HG02623 (cell line): ENCODE measurements around the gene STARD9.
"Not testable (repeated sequence)": the region's sequence is repeated elsewhere in the genome, so short reads cannot be mapped to it uniquely, and the experiment has no call there.

ENCODE experiments used
- ATAC-seq: cut with Tn5 transposase; IDR thresholded peaks from one replicate; pipeline ENCODE4 v1.9.1; 2021; ENCODE audit warnings: moderate library complexity; ENCODE audit not compliant: unreplicated experiment

The STARD9 gene

DNA sequence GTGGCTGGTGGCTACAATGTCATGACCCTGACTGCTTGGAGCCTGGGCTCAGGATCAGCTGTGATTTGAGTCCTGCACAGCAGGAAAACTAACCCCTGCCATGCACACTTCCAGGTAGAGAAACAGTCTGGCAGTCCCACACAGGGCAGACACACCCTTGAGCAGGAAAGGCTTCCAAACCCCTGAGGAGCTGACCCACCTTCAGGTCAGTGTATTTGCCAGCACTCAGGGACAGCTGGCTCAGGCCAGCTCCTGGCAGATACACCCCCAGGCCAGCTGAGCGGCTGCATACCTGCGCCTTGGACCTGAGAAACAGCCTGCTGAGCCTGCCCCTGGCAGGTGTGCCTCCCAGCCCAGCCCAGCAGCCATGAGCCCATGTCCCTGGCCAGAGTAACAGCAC lies 183.7 kb downstream of the STARD9 start:
- ATAC-seq: no peak

GRCh38 chr15:42760759-42761158 lies 185.4 kb downstream of the STARD9 start:
- ATAC-seq: no peak

DNA sequence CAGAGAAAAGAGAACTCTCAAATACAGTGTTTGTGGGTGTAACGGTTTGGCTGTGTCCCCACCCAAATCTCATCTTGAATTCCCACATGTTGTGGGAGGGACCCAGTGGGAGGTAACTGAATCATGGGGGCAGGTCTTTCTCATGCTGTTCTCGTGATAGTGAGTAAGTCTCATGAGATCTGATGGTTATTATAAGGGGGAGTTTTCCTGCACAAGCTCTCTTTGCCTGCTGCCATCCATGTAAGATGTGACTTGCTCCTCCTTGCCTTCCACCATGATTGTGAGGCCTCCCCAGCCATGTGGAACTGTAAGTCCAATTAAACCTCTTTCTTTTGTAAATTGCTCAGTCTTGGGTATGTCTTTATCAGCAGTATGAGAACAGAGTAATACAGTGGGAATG lies 186.4 kb downstream of the STARD9 start:
- not testable (repeated sequence) for ATAC-seq

- ATAC-seq: not testable (repeated sequence)
Observed at GRCh38 chr15:42764154-42764731, 188.8 kb downstream of the STARD9 start.

DNA sequence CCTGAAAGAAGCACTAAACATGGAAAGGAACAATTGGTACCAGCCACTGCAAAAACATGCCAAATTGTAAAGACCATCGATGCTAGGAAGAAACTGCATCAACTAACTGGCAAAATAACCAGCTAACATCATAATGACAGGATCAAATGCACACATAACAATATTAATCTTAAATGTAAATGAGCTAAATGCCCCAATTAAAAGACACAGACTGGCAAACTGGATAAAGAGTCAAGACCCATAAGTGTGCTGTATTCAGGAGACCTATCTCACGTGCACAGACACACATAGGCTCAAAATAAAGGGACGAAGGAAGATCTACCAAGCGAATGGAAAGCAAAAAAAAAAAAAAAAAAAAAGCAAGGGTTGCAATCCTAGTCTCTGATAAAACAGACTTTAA lies 190.7 kb downstream of the STARD9 start:
- ATAC-seq: not testable (repeated sequence)
